ENCODE results near the gene CCL16. TPM values are rescaled to one million over a fixed set of nuclear protein-coding genes. Genes with fewer than 3 reads are reported as not detected.
"Not testable (repeated sequence)": the region's sequence is repeated elsewhere in the genome, so short reads cannot be mapped to it uniquely, and the experiment has no call there.

Gene CCL16
- total RNA-seq, 1 experiment from 2014 or later, result not detected

DNA sequence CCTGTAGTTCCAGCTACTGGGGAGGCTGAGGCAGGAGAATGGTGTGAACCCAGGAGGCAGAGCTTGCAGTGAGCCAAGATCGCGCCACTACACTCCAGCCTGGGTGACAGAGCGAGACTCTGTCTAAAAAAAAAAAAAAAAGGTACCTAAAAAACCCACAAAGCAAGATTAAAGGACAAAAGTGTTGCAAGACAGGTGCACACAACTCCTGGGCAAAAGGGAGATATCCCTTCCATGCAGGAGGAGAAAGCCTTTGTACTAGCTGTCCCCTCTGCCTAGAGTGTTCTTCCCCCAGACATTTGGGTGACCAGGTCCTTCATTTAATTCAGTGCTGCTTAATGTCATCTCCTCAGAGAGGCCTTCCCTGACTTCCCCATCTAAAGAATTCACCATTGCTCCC lies 42.8 kb downstream of the CCL16 start:
- DNase-seq (ENCODE audit: low spot score), result not testable (repeated sequence)

DNA sequence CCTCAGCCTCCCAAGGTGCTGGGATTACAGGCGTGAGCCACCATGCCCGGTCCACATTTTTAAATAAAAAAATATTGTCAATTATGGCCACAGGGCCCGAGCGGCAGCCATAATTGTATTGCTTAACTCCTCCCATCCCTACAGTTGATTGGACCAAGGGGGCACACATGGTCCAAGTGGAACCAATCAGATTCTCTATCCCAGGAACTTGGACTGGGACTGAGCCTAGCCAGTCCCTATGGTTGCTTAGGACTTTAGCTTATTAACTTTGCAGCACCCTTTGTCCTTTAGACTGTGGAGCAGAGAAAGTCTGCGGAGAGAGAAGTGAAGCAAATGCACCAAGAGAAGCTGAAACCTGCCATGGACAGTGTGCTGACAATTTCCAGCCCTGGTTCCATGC lies 45.2 kb downstream of the CCL16 start:
- no peak for DNase-seq (ENCODE audit: low spot score)

DNA sequence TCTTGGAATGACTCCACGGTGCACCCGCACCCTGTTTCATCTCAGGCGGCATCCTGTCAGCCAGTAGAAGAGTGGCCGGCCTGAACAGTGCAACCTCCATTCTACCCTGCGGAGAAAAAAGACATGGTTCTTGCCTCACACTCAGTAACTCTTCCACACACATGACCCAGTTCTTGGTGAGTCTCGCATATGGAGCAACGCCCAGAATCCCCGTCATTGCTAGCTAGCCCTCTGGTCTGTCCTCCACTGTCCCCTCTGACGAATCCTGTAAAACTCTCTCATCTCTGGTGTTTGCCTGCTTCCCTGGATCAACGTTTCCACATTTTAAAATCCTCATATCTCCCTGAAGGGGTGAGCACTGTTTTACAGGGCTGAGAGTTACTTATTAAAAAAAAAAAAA lies 46.5 kb downstream of the CCL16 start:
- DNase-seq (ENCODE audit: low spot score), result no peak

DNA sequence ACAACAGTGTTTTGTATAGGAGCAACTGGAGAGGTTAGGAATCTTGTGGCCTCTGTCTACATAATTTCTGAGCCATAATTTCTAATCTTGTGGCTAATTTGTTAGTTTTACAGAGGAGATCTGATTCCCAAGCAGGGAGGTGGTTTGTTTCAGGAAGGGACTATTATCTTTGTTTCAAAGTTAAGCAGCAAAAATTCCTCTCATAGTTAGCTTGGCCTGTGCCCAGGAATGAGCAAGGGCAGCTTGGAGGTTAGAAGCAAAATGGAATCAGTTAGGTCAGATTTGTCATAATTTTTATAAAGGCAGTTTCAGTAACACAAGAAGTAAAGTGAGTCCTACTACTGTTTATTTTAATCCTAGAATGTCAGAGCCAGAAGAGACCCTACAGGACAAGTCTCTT lies 48.7 kb downstream of the CCL16 start:
- no peak for DNase-seq (ENCODE audit: low spot score)

DNA sequence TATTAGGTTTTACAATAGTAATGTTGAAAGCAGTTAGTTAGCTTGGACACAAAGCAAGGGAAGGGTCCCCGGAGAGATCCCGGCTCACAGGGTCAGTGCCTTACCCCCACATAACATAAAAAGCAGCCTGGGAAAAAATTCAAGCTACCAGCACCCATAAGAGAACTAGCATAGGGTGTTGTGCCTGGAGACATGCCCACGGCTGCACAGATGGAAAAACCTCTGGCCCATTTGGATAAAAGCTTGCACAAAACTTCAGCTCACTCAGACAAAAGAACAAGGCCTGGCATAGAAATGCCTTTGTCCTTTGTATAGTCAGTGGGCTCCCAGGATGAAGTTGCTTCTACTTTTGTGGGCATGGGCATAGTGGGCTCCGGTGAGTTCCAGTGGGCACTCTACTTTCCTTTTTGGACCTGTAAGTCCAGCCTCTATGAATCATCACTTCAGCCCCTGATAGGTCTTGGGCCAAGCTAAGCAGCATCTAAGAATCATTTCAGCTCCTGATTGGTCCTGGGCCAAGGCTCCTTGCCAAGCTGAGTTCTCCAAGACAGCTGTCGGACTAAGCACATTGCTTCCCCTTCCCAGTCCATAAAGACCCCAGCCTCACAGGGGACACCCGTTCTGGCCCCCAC lies 49.4 kb downstream of the CCL16 start:
- DNase-seq (ENCODE audit: low spot score), result no peak

GRCh38 chr17:35930211-35931065 lies 50.9 kb downstream of the CCL16 start, which contains the start of gene RDM1:
Gene RDM1, minus strand, starts transcription at chr17:35930773. Its CDS starts 46 bp downstream, at chr17:35930727.
- DNase-seq (ENCODE audit: low spot score), result peak; percentile 92

GRCh38 chr17:35927714-35928113 lies 53.6 kb downstream of the CCL16 start:
- no peak for DNase-seq (ENCODE audit: low spot score)

Other genes starting within 250 kb of the CCL16 start
- gene RASL10B, start 249.9 kb downstream of the CCL16 start, total RNA-seq (2014; rRNA removed; shearing (Covaris generic)), result 6.4 and 7.5 TPM in 2 replicates
- gene GAS2L2, start 228.3 kb downstream of the CCL16 start, total RNA-seq (2014; rRNA removed; shearing (Covaris generic)), result 0.52 and 0.56 TPM in 2 replicates
- not detected in 2 replicates for gene C17orf50, start 220.6 kb downstream of the CCL16 start, total RNA-seq (2014; rRNA removed; shearing (Covaris generic))
- 0.18 and 0.25 TPM in 2 replicates for gene MMP28, start 185.9 kb downstream of the CCL16 start, total RNA-seq (2014; rRNA removed; shearing (Covaris generic))
- 83.7 and 99.8 TPM in 2 replicates for gene TAF15, start 172.0 kb downstream of the CCL16 start, total RNA-seq (2014; rRNA removed; shearing (Covaris generic))
- not detected in 2 replicates for gene HEATR9, start 112.6 kb downstream of the CCL16 start, total RNA-seq (2014; rRNA removed; shearing (Covaris generic))
- gene CCL5, start 101.1 kb downstream of the CCL16 start, total RNA-seq (2014; rRNA removed; shearing (Covaris generic)), result 0.23 TPM in 1 of 2 replicates, not detected in the other
- gene RDM1, start 50.7 kb downstream of the CCL16 start, total RNA-seq (2014; rRNA removed; shearing (Covaris generic)), result 4.9 and 11.3 TPM in 2 replicates
- gene LYZL6, start 37.8 kb downstream of the CCL16 start, total RNA-seq (2014; rRNA removed; shearing (Covaris generic)), result not detected in 2 replicates
- 0.15 and 0.37 TPM in 2 replicates for gene CCL14, start 5.2 kb upstream of the CCL16 start, total RNA-seq (2014; rRNA removed; shearing (Covaris generic))
- 6.1 and 8.4 TPM in 2 replicates for gene CCL15, start 20.1 kb upstream of the CCL16 start, total RNA-seq (2014; rRNA removed; shearing (Covaris generic))
- not detected in 2 replicates for gene CCL23, start 36.5 kb upstream of the CCL16 start, total RNA-seq (2014; rRNA removed; shearing (Covaris generic))
- not detected in 2 replicates for gene CCL18, start 82.8 kb upstream of the CCL16 start, total RNA-seq (2014; rRNA removed; shearing (Covaris generic))
- not detected in 2 replicates for gene CCL3, start 108.6 kb upstream of the CCL16 start, total RNA-seq (2014; rRNA removed; shearing (Covaris generic))
- gene CCL4, start 122.3 kb upstream of the CCL16 start, total RNA-seq (2014; rRNA removed; shearing (Covaris generic)), result not detected in 2 replicates
- gene TBC1D3B, start 195.1 kb upstream of the CCL16 start, total RNA-seq (2014; rRNA removed; shearing (Covaris generic)), result 10.0 and 18.6 TPM in 2 replicates
- gene CCL3L1, start 215.3 kb upstream of the CCL16 start, total RNA-seq (2014; rRNA removed; shearing (Covaris generic)), result not detected in 2 replicates
- not detected in 2 replicates for gene CCL4L2, start 229.6 kb upstream of the CCL16 start, total RNA-seq (2014; rRNA removed; shearing (Covaris generic))